Measurements from ENCODE around the gene ZNF121.

DNA sequence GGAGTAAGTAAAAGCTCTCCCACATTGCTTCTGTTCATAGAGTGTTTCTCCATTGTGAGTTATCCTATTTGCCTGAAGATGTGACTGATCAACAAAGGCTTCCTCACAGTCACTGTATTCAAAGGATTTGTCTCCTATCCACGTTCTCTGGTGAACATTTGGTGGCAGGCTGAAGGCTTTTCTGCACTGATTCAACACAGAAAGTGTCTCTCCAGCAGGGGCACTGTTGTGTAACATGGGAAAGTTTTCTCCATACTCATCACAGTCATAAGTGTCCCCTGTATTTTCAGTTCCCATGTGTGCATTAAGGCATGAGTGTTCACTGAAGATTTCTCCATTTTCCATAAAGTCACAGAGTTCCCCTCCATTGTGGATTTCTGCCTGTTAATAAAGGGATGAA lies 17.6 kb downstream of the ZNF121 start:
- TF ChIP-seq TARDBP (IDR thresholded peaks at IDR 0.05) (no peak), SP1 (IDR thresholded peaks at IDR 0.05) (no peak), FOXM1 (IDR thresholded peaks at IDR 0.05; ENCODE audit: borderline replicate concordance) (no peak), HDGF (IDR thresholded peaks at IDR 0.05; ENCODE audit: borderline replicate concordance) (no peak), LEF1 (IDR thresholded peaks at IDR 0.05; ENCODE audit: borderline replicate concordance) (no peak), BHLHE40 (IDR thresholded peaks at IDR 0.05; ENCODE audit: borderline replicate concordance) (no peak), ELF4 (IDR thresholded peaks at IDR 0.05) (no peak), SUZ12 (IDR thresholded peaks at IDR 0.05) (no peak), ARNT (IDR thresholded peaks at IDR 0.05) (no peak), L3MBTL2 (conservative IDR thresholded peaks at IDR 0.05) (no peak), FOXA1 (IDR thresholded peaks at IDR 0.05) (no peak)
